PC-3 (cell line): ENCODE measurements around the gene NUDT1.

ENCODE experiments used
- CTCF ChIP-seq: fragments of 300-600 bp; sonication (generic); conservative IDR thresholded peaks from 2 replicates; pipeline ENCODE4 v1.5.1; 2017; ENCODE audit warnings: antibody characterized with exemption, low read depth, mild to moderate bottlenecking, low read length
- EZH2 ChIP-seq: fragments of 300-600 bp; sonication (generic); IDR thresholded peaks from one replicate; pipeline ENCODE4 v1.6.1; 2017; ENCODE audit warnings: antibody characterized with exemption, mild to moderate bottlenecking, low read length; ENCODE audit not compliant: unreplicated experiment
- EZH2phosphoT487 ChIP-seq: fragments of 300-600 bp; sonication (generic); IDR thresholded peaks from 2 replicates; pipeline ENCODE4 v1.6.1; 2018; ENCODE audit warnings: mild to moderate bottlenecking, antibody characterized with exemption, low read length, borderline replicate concordance

GRCh38 chr7:2217206-2217605 lies 24.8 kb upstream of the NUDT1 start:
- TF ChIP-seq CTCF (no peak), EZH2phosphoT487 (no peak), EZH2 (no peak)
